Activated T-helper 2 cell treated with anti-CD3 and anti-CD28 coated beads, Interferon-gamma antibody, Interleukin-2, Interleukin-4, amounts not matched to agents 10 μg/mL and 5 μg/mL and 100 μg/mL, durations not matched to agents 14 hours and 24 hours and 36 hours (primary cell): ENCODE measurements around the gene GYS1. TPM values are rescaled to one million over a fixed set of nuclear protein-coding genes. Genes with fewer than 3 reads are reported as not detected.
"Not testable (repeated sequence)": the region's sequence is repeated elsewhere in the genome, so short reads cannot be mapped to it uniquely, and the experiment has no call there.

ENCODE experiments used
- DNase-seq: peaks from one replicate; pipeline ENCODE4 v3.0.0; 2021; ENCODE audit warnings: low spot score
- H3K27ac Mint-ChIP-seq: one replicate; pipeline ENCODE4 v1.8.0; 2021; ENCODE audit warnings: mixed read lengths
- H3K27me3 Mint-ChIP-seq: one replicate; pipeline ENCODE4 v1.8.0; 2021; ENCODE audit warnings: low read depth, mixed read lengths
- H3K36me3 Mint-ChIP-seq: one replicate; pipeline ENCODE4 v1.8.0; 2021; ENCODE audit warnings: low read depth, mixed read lengths
- H3K4me1 Mint-ChIP-seq: one replicate; pipeline ENCODE4 v1.8.0; 2021; ENCODE audit warnings: low read depth, mixed read lengths
- H3K4me3 Mint-ChIP-seq: one replicate; pipeline ENCODE4 v1.8.0; 2021; ENCODE audit warnings: low read depth, mild to moderate bottlenecking, moderate library complexity, mixed read lengths
- H3K9me3 Mint-ChIP-seq: one replicate; pipeline ENCODE4 v1.8.0; 2021; ENCODE audit warnings: mixed read lengths
- intact Hi-C: fragments of 100-400 bp; cut with micrococcal nuclease; formaldehyde crosslinking; loops from one replicate; pipeline ENCODE4 v1.15.1; 2023
- total RNA-seq: library from RNA; stranded (reverse); gene quantifications from 2 replicates; pipeline ENCODE4 v1.2.3, GENCODE V29; 2022

Gene GYS1
- 68.5 and 70.3 TPM in 2 replicates for total RNA-seq

GRCh38 chr19:48993175-48994034 is at the start of gene GYS1, which contains the start of gene RUVBL2:
GYS1 (minus strand) TSS chr19:48993309; CDS start chr19:48993112, 197 bp downstream.
RUVBL2 (plus strand) TSS chr19:48993887; CDS start chr19:48993912, 25 bp downstream.
- Mint-ChIP-seq H3K36me3 (peaks cover 38% of the 10 kb centered on the region), H3K27ac (peak within 1 kb of the TSS; percentile 98), H3K4me1 (peaks cover 30% of the 10 kb centered on the region), H3K4me3 (peak within 1 kb of the TSS; percentile 94), H3K9me3 (no peaks in the 10 kb centered on the region), H3K27me3 (no peaks in the 10 kb centered on the region)
- intact Hi-C loops: loop anchor here (1.0 to 10.0 kb wide), 2 partner anchors 28 to 151 kb away; partner anchors contain the start of gene FTL
- peak; percentile 99 for DNase-seq

GRCh38 chr19:49042666-49043065 is 49.6 kb upstream of the GYS1 start:
- H3K4me3 Mint-ChIP-seq, H3K4me1 Mint-ChIP-seq, H3K9me3 Mint-ChIP-seq, H3K27me3 Mint-ChIP-seq, H3K27ac Mint-ChIP-seq, DNase-seq, H3K36me3 Mint-ChIP-seq, intact Hi-C loops: not testable (repeated sequence)

GRCh38 chr19:49042177-49042576 is 49.1 kb upstream of the GYS1 start:
- H3K36me3 Mint-ChIP-seq: no peaks in the 10 kb centered on the region
- H3K4me3 Mint-ChIP-seq: no peak overlapping the region
- intact Hi-C loops: no loop called here
- H3K27me3 Mint-ChIP-seq: no peaks in the 10 kb centered on the region
- DNase-seq: no peak
- no peaks in the 10 kb centered on the region for H3K9me3 Mint-ChIP-seq
- no peak overlapping the region for H3K27ac Mint-ChIP-seq
- no peaks in the 10 kb centered on the region for H3K4me1 Mint-ChIP-seq

GRCh38 chr19:49039736-49040135 is 46.6 kb upstream of the GYS1 start:
- H3K9me3 Mint-ChIP-seq: not testable (repeated sequence)

GRCh38 chr19:49038557-49039276 is 45.6 kb upstream of the GYS1 start:
- H3K9me3 Mint-ChIP-seq, H3K27me3 Mint-ChIP-seq, intact Hi-C loops, H3K4me1 Mint-ChIP-seq, DNase-seq, H3K36me3 Mint-ChIP-seq, H3K27ac Mint-ChIP-seq, H3K4me3 Mint-ChIP-seq: not testable (repeated sequence)

More at GRCh38 chr19:49039736-49040135, 46.6 kb upstream of the GYS1 start:
- H3K4me3 Mint-ChIP-seq, H3K4me1 Mint-ChIP-seq, intact Hi-C loops, H3K27ac Mint-ChIP-seq, H3K27me3 Mint-ChIP-seq, DNase-seq, H3K36me3 Mint-ChIP-seq: not testable (repeated sequence)

GRCh38 chr19:49038111-49038510 is 45.0 kb upstream of the GYS1 start:
- H3K27me3 Mint-ChIP-seq, H3K4me3 Mint-ChIP-seq, DNase-seq, H3K36me3 Mint-ChIP-seq, H3K9me3 Mint-ChIP-seq, H3K4me1 Mint-ChIP-seq, intact Hi-C loops, H3K27ac Mint-ChIP-seq: not testable (repeated sequence)

GRCh38 chr19:49036815-49037214 is 43.7 kb upstream of the GYS1 start, which contains the start of gene CGB1:
CGB1 (minus strand) TSS chr19:49036895; CDS start chr19:49036711, 184 bp downstream.
- H3K36me3 Mint-ChIP-seq, H3K9me3 Mint-ChIP-seq, H3K27me3 Mint-ChIP-seq, H3K27ac Mint-ChIP-seq, intact Hi-C loops, H3K4me1 Mint-ChIP-seq, H3K4me3 Mint-ChIP-seq: not testable (repeated sequence)
- DNase-seq: peak; percentile 44

- H3K9me3 Mint-ChIP-seq, H3K36me3 Mint-ChIP-seq, H3K27ac Mint-ChIP-seq, intact Hi-C loops, H3K27me3 Mint-ChIP-seq, H3K4me1 Mint-ChIP-seq: not testable (repeated sequence)
- H3K4me3 Mint-ChIP-seq: peak within 1 kb of the TSS; percentile 66
- peak; percentile 69 for DNase-seq
These were observed 38.7 kb upstream of the GYS1 start, which contains the start of gene CGB2 for GRCh38 chr19:49031642-49032301. CGB2 (plus strand) TSS chr19:49031890; CDS start chr19:49032096, 206 bp downstream.

GRCh38 chr19:49030323-49030722 is 37.2 kb upstream of the GYS1 start:
- H3K27me3 Mint-ChIP-seq, intact Hi-C loops, H3K36me3 Mint-ChIP-seq, DNase-seq, H3K4me1 Mint-ChIP-seq, H3K4me3 Mint-ChIP-seq, H3K9me3 Mint-ChIP-seq, H3K27ac Mint-ChIP-seq: not testable (repeated sequence)

GRCh38 chr19:49029749-49030148 is 36.6 kb upstream of the GYS1 start:
- H3K27ac Mint-ChIP-seq, intact Hi-C loops, H3K9me3 Mint-ChIP-seq, H3K4me3 Mint-ChIP-seq, H3K27me3 Mint-ChIP-seq, H3K36me3 Mint-ChIP-seq, H3K4me1 Mint-ChIP-seq, DNase-seq: not testable (repeated sequence)

- not testable (repeated sequence) for H3K4me3 Mint-ChIP-seq, H3K27ac Mint-ChIP-seq
These were observed 35.6 kb upstream of the GYS1 start for GRCh38 chr19:49028686-49029085.

GRCh38 chr19:49025599-49025998 is 32.5 kb upstream of the GYS1 start:
- H3K27ac Mint-ChIP-seq, DNase-seq, H3K9me3 Mint-ChIP-seq, H3K27me3 Mint-ChIP-seq, H3K4me3 Mint-ChIP-seq, intact Hi-C loops, H3K36me3 Mint-ChIP-seq, H3K4me1 Mint-ChIP-seq: not testable (repeated sequence)

More at GRCh38 chr19:49028686-49029085, 35.6 kb upstream of the GYS1 start:
- H3K9me3 Mint-ChIP-seq, H3K4me1 Mint-ChIP-seq, intact Hi-C loops, DNase-seq, H3K27me3 Mint-ChIP-seq, H3K36me3 Mint-ChIP-seq: not testable (repeated sequence)
